Psoas muscle (tissue), 8 donors: ENCODE measurements around the gene ATG4A. TPM values are rescaled to one million over a fixed set of nuclear protein-coding genes. Genes with fewer than 3 reads are reported as not detected.

ENCODE experiments used
- ATAC-seq, 4 donors: fragments of 200-7000 bp; cut with Tn5 transposase; one replicate each; pipeline ENCODE4 v1.9.1; 2020; ENCODE audit warnings: moderate library complexity in 3 of 4, mild to moderate bottlenecking in 2 of 4
- DNase-seq, 2 donors: peaks; one replicate each; pipeline ENCODE4 v3.0.0-alpha.2; 2020
- H3K27ac ChIP-seq: fragments of 200-600 bp; one replicate; pipeline ENCODE4 v1.8.0; 2022
- H3K27me3 ChIP-seq, 3 donors: fragments of 200-600 bp in 1 of 3; one replicate each; pipeline versions ENCODE4 v1.6.1 to v1.8.0; 2013 to 2022; ENCODE audit warnings: low read length in 2 of 3, mild to moderate bottlenecking in 2 of 3, moderate library complexity in 1 of 3; ENCODE audit not compliant: insufficient read depth in 3 of 3
- H3K36me3 ChIP-seq, 2 donors: fragments of 200-600 bp in 1 of 2; one replicate each; pipeline versions ENCODE4 v1.6.1 to v1.8.0; 2013 to 2022; ENCODE audit warnings: low read depth in 1 of 2, mild to moderate bottlenecking in 1 of 2, moderate library complexity in 1 of 2; ENCODE audit not compliant: insufficient read depth in 1 of 2
- H3K4me1 ChIP-seq: fragments of 200-600 bp; one replicate; pipeline ENCODE4 v1.8.0; 2022
- H3K4me3 ChIP-seq: fragments of 200-600 bp; one replicate; pipeline ENCODE4 v1.8.0; 2022; ENCODE audit warnings: mild to moderate bottlenecking
- H3K9me3 ChIP-seq: fragments of 200-600 bp; one replicate; pipeline ENCODE4 v1.8.0; 2022
- WGBS, 3 donors: extraction: QIAGEN DNeasy Blood & Tissue Kit; methylation state at CpG; one replicate each; pipeline versions ENCODE4 v1.1.6 to v1.1.7; 2013; 5-methylcytosine and 5-hydroxymethylcytosine counted together
- intact Hi-C, 2 donors: fragments of 100-400 bp; cut with DNase I; formaldehyde crosslinking; loops; one replicate each; pipeline versions ENCODE4 v1.11.0 to v1.14.2; 2022
- polyA plus RNA-seq, 3 donors: library from polyadenylated mRNA; stranded (reverse); fragments of 200-250 nt; gene quantifications; one replicate each; pipeline ENCODE4 v1.2.3, GENCODE V29; 2013
- total RNA-seq, 4 donors: library from RNA; stranded (reverse); fragmentation: NEBNext Ultra II Directional in 2 of 4; extraction: Animal tissue kit (Norgen Biotek cat#: 25700) in 2 of 4; gene quantifications; one replicate each; pipeline versions ENCODE4 v1.2.1 to v1.2.4, GENCODE V29; 2021 to 2023
- TF ChIP-seq, protein P1 (sequence below): fragments of 200-600 bp; IDR thresholded peaks from one replicate; pipeline ENCODE4 v1.8.0; 2022; ENCODE audit warnings: antibody characterized with exemption
- donor health status: healthy with polysubstance abuse.
- donor health status: DM: no; HTN: no; CAD: no; lungs with moderate emphysema.
- donor health status: Bipolar disorder and iron deficiency.
- donor health status: healthy.
- donor health status: DM: yes; HTN: yes; CAD: no.
- donor health status: DM: no; HTN: no; CAD: no.
- donor health status: DM: no; HTN: no; CAD: no.
- donor health status: DM: yes; HTN: yes; CAD: no.

Gene ATG4A
- total and polyA plus RNA-seq, 7 donors: 14.7 to 35.1 (median 22.3) TPM

DNA sequence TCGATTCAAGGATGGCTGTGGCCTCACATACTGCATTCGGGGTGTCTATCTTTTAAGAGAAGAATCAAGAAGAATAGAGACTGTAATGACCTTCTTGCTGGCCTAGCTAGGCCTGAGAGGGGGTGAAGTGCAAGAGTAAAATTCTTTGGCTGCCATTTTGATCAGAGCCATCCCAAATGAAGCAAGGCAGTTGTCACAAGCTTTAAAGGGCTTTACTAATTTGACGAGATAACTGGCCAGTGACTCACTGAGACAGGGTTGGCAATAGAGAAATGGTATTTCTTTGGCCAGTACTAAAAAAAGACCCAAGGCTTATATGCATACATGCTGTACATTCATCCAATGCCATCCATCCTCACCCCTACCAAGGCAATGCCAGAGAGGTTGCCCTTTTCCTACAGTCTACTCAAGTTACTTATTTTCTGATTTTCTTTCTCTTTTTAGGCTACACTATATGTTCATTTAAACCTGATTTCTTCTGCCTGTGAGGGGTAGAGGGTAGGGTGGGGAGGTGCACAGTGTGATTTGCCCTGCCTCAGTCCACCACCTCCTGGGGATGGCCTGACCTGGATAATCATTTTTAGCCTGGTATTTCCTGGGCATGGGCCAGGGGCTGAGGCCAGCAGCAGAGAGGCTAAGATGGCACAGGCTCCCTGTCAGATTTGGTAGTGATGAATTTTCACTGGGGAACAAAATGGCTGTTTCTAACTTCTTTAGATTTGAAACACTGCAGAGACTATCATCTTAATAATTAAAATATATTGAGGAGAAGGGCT, 32.2 kb downstream of the ATG4A start:
- ATAC-seq: peak; percentile 72 to 96 (median 87)
- peak in 1 of 2 donors; percentile 57 for DNase-seq
- TF ChIP-seq, protein P1, sequence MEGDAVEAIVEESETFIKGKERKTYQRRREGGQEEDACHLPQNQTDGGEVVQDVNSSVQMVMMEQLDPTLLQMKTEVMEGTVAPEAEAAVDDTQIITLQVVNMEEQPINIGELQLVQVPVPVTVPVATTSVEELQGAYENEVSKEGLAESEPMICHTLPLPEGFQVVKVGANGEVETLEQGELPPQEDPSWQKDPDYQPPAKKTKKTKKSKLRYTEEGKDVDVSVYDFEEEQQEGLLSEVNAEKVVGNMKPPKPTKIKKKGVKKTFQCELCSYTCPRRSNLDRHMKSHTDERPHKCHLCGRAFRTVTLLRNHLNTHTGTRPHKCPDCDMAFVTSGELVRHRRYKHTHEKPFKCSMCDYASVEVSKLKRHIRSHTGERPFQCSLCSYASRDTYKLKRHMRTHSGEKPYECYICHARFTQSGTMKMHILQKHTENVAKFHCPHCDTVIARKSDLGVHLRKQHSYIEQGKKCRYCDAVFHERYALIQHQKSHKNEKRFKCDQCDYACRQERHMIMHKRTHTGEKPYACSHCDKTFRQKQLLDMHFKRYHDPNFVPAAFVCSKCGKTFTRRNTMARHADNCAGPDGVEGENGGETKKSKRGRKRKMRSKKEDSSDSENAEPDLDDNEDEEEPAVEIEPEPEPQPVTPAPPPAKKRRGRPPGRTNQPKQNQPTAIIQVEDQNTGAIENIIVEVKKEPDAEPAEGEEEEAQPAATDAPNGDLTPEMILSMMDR: no peak
- intact Hi-C loops: no loop called here
- Histone ChIP-seq H3K27ac (peak overlapping the region; percentile 71), H3K27me3 (no peaks in the 10 kb centered on the region), H3K9me3 (no peaks in the 10 kb centered on the region), H3K4me1 (peaks cover 7% of the 10 kb centered on the region), H3K4me3 (no peak overlapping the region), H3K36me3 (peaks cover 0 to 12% of the 10 kb centered on the region in 2 donors)
- 65 to 76% (median 75%) methylated on average over 3 of the region's 3 CpGs for WGBS, 3 donors

DNA sequence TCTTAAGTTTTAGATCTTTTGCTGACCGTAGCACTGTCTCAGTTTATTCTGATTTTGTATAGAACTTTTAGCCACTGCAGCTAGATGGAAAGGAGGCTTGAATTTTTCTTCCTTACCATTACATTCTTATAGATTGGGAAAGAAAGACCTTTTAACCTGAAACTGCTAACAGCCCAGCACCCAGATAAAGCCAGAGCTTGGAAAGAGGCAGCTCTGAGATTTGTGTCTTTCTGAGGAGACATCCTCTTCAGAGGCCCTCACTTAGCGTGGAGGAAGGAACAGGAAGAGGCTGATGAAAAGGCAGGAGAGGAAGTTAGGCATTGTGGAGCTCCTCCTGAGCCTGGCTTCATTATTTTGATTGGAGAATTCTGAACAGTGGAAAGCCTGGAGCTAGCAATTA, 35.1 kb downstream of the ATG4A start:
- intact Hi-C loops: no loop called here
- H3K4me3 ChIP-seq: no peak overlapping the region
- DNase-seq (no peak), ATAC-seq (no peak)
- H3K27me3 ChIP-seq: no peaks in the 10 kb centered on the region
- H3K4me1 ChIP-seq: peaks cover 7% of the 10 kb centered on the region
- H3K27ac ChIP-seq: no peak overlapping the region
- peaks cover 0 to 12% of the 10 kb centered on the region in 2 donors for H3K36me3 ChIP-seq
- WGBS, 3 donors: 70 to 89% (median 85%) methylated on average over 2 of the region's 2 CpGs
- TF ChIP-seq, protein P1: no peak
- no peaks in the 10 kb centered on the region for H3K9me3 ChIP-seq

DNA sequence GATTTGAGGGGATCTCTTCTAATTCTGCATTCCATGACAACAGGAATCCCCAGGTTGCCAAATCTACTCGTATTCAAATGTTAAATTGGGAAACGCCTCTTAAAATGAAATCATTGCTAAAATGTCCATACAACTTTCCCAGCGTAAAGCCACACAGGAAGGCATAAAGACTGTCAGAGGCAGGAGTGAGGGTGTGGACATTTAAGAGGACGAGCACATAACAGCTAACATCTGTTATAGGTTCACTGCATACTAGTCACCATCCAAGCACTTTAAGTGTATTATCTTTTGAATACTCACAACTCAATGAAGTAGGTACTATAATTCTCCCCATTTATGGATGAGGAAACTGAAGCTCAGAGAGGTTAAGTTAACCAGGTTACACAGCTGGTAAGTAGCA, 35.6 kb downstream of the ATG4A start:
- Histone ChIP-seq H3K27ac (no peak overlapping the region), H3K27me3 (no peaks in the 10 kb centered on the region), H3K9me3 (no peaks in the 10 kb centered on the region), H3K36me3 (peaks cover 0 to 12% of the 10 kb centered on the region in 2 donors), H3K4me3 (no peak overlapping the region), H3K4me1 (peaks cover 7% of the 10 kb centered on the region)
- ATAC-seq: no peak
- no peak for DNase-seq
- intact Hi-C loops: no loop called here
- WGBS, 3 donors: 63 to 88% (median 84%) methylated on average over 4 of the region's 4 CpGs
- TF ChIP-seq, protein P1: no peak

DNA sequence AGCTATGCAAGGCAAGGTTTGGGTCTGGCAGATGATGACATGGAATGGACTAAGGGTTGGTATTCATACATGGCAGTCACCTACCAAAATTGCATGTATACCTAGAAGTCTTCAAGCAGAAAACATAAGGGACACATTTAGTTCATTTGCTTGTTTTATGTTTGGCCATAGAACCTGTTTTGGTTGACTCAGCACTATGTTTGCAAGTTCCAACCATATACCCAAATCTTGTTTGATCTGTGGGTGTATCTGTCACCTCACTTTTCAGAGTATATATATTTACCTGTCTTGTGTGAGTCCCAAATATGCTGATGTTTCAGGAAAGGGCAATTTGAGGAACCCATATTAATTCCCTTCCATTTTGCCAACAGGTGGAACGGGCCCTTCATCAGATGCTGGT, 39.3 kb downstream of the ATG4A start:
- Histone ChIP-seq H3K9me3 (no peaks in the 10 kb centered on the region), H3K36me3 (peaks cover 0 to 33% of the 10 kb centered on the region in 2 donors), H3K4me3 (no peak overlapping the region), H3K4me1 (no peaks in the 10 kb centered on the region), H3K27ac (no peak overlapping the region), H3K27me3 (no peaks in the 10 kb centered on the region)
- 62 to 100% (median 81%) methylated on average over 1 of the region's 1 CpG for WGBS, 3 donors
- intact Hi-C loops: no loop called here
- no peak for DNase-seq
- ATAC-seq: no peak
- TF ChIP-seq, protein P1: no peak
